H54 (cell line): ENCODE measurements around the gene KRT33A.
"Not testable (repeated sequence)": the region's sequence is repeated elsewhere in the genome, so short reads cannot be mapped to it uniquely, and the experiment has no call there.

Source experiments
- DNase-seq: peaks from one replicate; pipeline ENCODE4 v3.0.0; 2011; ENCODE audit warnings: low spot score, mixed read lengths; ENCODE audit not compliant: insufficient read length
- FAIRE-seq: peaks from 3 replicates; lab custom pipeline; 2011; peaks lifted over from hg19 to GRCh38; lab: Jason Lieb, UNC
- POLR2A ChIP-seq: IDR thresholded peaks from 2 replicates; pipeline ENCODE4 v1.6.1; 2011; ENCODE audit warnings: low read depth, mild to moderate bottlenecking, low read length

Gene KRT33A

DNA sequence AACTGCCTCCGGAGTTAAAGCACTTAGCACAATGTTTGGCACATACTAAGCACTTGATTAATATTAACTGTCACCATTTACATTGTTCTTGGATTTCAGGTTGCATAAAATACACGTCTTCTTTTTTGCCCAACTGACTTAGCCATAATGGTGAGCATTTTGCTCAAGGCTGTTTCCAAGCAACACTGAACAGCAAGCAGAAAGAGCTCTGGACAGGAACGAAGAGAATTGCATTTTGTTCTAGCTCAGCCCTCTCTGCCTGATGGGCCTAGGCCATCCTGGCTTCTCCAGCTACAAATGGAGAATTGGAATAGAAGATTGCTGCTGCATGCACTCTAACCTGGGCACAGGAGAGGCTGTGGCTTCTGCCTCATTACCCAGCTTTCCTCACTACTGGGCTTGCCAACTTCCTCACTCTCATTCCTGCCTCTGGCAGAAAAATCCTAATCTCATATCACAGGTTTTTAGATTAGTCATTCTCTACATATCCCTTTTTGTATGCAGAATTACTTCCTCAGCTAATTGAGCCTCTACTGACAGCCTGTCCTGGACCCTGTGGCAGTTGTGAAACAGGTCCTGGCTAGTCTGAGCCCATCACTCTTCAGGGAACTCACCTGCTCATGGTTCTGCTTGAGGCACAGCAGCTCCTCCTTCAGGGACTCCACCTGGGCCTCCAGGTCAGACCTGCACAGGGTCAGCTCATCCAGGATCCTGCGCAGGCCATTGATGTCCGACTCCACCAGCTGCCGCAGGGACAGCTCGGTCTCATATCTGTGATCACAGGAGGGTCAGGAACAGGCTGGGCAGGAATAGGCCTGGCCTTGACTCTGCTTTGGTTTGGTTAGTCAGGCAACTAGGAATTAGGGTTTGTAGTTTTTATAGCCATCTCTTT, 2.5 kb downstream of the KRT33A start:
- DNase-seq, result no peak
- no peak for TF ChIP-seq POLR2A
- no peak for FAIRE-seq

DNA sequence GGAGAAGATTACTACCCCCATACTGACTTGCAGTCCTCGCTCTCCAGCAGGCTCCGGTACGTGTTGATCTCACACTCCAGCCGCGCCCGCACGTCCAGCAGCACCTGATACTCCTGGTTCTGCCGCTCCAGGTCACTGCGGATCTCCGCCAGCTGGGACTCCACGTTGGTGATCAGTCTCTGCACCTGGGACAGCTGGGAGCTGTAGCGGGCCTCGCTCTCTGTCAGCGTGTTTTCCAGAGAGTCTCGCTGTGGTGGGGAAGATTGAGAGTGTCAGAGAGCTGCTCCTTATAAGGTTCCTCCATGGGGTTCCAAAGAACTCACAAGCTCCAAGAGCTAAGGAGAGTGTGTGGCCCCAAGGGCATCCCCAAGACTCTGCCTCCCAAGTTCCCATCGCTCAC, 4.2 kb downstream of the KRT33A start:
- DNase-seq, FAIRE-seq: not testable (repeated sequence)

DNA sequence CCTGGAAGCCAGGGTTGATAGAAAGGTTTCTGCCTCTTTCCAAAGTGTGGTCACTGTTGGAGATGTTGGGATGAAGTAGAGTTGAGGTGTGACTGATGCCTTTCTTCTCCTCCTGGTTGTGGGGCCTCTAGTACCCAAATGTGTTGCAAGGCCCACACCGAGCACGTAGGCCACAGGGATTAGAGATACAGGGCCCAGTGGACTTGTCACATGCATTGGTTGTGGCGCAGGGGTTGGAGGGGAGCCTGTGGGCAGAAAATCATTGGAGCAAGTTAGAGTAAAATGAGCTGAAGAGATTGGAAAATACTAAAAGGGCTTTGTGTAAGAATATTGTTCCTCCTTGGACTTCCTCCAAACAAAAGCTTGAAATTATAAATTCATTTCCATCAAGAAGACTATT, 4.6 kb downstream of the KRT33A start:
- no peak for TF ChIP-seq POLR2A
- FAIRE-seq, result no peak
- no peak for DNase-seq

DNA sequence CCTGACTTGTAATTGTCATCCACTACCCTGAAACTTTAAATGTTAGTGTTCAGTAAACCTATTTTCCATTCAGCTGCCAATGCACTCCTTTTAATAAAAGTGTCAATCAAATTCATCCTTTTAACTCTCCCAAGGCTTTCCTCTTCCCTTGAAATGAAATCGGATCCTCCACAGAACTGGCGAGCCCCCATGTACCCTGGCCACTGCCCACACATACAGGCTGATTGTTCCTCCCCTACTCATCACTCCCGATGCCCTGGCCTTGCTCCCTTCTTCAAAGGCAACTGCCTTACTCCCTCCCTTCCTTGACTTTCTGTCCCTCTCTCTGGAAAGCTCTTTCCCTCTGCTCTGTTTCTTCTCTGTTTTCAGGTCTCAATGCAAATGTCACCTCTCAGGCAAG, 7.6 kb downstream of the KRT33A start:
- no peak for TF ChIP-seq POLR2A
- DNase-seq (no peak), FAIRE-seq (no peak)

DNA sequence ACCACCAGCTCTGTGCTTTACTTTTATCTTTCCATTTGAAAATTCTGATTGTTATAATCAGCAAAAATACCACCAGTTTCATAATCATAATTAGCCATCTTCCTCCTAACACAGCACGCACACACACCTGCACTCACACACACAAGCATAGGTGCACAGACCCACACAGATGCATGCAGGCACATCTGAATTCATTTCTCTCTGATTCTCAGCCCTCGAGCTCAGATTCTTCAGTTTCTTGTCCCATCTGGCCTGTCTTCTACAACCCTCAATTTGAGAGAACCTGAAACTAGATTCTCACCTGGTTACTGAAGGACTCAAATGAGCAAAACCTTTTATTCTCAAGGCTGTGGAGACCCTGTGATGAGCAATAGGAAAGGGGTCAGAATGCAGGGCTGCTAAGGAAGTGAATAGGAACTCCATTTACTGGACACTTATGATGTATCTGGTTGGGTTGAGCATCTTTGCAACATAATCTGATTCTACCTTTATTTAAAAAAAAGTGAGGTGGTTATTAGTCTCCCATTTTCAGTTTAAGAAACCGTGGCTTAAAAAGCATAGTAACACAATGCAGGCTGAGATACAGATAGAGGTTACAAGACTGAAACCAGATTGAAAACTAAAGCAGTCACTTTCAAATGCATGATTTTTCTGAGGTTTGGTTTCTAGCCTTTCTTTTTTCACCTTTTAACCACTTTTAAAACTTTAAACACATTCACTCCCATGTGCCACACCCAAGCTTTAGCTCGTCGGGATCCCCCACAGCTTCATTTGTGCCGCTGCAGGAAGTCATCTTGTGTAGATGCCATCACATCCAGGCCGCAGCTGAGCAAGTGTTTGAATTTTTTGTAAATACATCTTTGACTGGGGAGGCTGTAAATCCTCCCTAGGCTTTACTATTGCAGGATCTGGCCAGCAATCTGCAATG, 9.4 kb downstream of the KRT33A start:
- no peak for TF ChIP-seq POLR2A
- DNase-seq (no peak), FAIRE-seq (no peak)

DNA sequence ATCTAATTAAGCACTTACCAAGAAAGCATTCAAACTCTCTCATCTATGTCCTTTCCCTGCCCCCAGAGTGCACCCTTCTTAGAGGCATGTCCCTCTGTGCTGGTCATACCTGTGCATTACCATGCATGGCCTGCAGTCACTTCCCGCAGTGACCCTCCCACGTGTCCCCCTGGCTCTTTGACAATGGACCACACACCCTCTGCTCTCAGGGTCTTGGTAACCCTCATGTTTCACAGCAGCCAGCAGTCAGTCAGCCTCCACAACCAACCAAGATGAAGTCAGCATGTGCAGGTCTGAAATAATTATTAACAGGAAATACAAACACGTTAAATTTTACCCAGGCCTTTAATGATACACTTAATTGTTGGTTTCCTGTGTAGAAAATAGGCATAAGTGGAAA, 10.1 kb downstream of the KRT33A start:
- DNase-seq (no peak), FAIRE-seq (no peak)
- TF ChIP-seq POLR2A, result no peak

DNA sequence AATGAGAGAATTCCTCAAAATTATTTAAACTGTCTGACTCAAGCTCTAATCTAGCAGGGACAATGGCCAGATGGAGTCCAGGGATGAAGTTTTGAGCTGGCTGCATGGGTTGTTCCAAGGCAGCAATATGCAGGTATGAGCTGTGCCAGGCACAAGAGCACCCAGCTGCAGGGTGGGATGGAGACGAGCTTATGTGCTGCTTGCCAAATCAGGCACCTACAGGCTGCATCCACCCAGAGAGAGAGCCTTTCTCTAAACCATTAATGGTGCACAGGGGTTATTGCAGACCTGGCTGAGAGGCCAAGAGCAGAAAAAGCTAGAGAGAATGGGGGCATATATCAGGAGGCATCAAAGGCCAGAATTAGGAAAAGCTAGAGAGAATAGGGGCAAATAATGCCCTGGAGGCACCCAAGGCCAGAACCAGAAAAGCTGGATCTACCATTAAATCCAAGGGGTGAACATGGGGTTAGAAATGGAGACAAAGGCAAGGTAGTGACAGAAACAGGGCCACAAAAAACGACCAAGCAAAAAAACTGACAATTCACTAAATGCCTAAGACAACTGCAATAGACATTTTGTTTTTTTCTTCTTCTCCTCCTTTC, 11.0 kb downstream of the KRT33A start:
- DNase-seq, result no peak
- no peak for FAIRE-seq
- no peak for TF ChIP-seq POLR2A

DNA sequence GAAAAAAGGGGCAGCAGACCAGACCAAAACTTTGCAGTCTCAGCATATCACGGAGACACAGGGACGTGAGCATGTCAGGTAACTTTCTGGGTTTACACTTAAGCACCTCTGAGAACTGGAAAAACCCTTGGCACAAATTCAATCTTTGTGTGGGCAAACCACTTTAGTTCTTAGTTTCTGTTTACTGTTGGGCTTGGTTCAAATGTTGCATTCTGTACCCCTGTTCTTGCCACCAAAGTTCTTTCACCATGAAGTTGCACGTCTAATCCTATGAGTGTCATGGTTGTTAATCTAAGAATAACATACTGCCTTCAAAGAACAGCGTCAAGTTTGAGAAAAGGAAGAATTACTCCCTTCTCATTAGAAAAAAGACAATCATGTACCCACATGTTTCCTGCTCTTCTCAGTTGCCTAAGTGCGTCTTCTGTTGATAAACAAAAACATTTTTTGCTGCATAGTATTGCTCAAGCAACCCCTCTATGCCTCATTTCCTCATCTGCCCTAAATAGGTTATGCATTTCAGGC, 11.6 kb downstream of the KRT33A start:
- FAIRE-seq (no peak), DNase-seq (no peak)
- TF ChIP-seq POLR2A, result no peak

DNA sequence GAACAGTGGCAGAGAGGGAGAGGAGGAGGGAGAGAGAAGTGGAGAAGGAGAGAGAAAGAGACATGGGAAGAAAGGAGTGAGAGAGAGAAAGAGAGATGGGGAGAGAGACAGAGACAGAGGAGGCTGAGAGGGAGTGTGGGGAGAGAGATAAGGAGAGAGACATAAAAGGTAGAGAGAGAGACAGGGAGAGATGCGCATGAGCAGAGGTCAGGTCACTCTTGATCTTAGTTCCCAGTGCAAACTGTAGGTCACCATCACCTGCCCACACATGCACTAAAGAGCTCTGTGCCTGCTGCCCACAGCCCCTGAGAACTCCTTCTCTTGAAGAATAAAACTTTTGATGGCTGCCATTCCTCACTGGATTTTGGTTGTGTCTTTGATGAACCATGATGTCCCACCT, 14.9 kb downstream of the KRT33A start:
- DNase-seq, result no peak
- no peak for TF ChIP-seq POLR2A
- FAIRE-seq, result no peak

DNA sequence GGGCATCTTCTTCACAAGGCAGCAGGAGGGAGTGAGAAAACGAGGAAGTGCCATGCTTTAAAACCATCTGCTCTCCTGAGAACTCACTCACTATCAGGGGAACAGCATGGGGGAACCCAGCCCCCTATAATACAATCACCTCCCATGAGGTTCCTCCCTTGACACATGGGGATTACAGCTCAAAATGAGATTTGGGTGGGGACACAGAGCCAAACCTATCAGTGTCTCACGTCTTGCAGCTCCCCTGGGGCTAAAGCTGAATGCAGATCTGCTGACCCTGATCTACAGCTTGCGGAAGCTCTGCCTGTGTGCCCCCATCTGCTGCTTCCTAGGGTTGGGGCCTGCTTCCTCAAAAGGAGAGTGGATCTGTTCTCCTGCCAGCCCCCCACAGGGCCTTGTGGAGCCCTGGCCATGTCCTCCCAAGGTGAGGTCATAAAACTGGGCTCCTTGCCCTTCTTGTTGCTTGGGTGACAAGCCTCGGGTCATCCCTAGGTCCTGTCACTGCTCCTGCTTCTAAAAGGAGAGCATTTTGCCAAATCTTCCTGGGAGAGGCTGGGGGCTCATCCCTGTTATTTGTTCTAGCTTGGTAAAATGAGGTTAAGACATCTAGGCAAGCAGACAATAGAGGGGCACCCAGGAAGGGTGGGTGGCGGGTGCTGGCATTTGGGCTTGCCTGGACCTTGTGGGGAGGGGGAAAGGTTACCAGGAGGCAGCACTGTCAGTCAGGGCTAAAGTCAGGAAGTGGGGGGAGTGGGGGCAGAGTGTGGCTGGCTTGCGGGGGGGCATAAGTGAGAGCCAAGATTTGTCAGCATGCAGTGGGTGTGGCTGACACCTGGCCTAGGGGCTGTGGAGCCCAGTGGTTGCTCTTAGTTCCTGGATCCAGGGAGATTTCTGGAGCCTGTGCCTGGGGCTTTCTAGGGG, 16.0 kb downstream of the KRT33A start:
- FAIRE-seq, result no peak
- DNase-seq, result no peak
- no peak for TF ChIP-seq POLR2A

DNA sequence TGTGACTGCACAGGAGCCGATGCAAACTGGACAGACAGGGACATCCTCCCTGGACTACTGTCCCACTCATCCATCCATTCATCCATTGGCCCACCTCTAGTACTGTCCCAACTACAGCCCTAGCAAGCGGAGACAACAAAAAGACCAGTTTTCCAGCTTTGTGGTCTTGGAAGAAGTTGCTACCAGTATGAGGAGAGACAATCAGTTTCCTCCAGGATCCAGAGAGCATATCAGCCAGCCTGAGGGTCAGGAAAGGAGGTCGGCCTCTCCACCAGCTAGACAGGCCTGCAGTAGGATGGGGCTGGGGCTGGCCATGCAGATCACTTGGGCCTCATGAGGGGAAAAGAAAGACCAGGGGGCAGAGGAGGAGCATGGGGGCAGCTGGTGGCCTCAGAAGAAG, 16.8 kb downstream of the KRT33A start:
- DNase-seq (no peak), FAIRE-seq (no peak)
- TF ChIP-seq POLR2A, result no peak

DNA sequence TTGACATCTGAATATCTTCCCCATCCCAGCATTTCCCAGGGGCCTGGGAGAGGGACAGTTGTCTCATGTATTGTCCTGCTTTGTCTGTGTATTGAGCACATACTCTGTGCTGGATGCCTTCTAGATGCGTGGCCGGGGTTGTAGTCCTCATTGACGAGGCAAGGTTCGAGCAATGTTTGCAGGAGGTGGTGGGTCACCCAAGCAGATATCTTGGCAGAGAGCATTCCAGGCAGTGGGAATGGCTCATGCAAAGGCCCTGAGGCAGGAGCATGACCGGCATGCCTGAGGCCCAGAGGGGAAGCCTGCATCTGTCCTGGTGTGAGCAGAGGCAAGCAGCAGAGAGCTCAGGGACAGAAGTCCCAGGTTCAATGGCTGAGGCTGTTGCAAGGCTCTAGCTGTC, 17.5 kb downstream of the KRT33A start:
- FAIRE-seq, result no peak

DNA sequence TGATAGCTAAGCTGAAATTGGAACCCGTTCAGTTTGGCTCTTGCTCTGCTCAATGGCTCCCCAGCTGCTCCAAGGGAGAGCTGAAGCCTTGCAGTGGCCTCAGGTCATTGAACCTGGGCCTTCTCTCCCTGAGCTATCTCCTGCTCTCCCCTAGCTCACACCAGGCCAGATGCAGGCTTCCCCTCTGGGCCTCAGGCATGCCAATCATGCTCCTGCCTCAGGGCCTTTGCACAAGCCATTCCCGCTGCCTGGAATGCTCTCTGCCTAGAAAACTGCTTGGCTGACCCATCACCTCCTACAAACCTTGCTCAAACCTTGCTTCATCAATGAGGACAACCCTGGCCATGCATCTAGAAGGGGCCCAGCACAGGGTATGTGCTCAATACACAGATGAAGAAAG, 18.4 kb downstream of the KRT33A start:
- no peak for DNase-seq
- FAIRE-seq, result no peak
- no peak for TF ChIP-seq POLR2A

More for the DNA sequence above, 17.5 kb downstream of the KRT33A start:
- no peak for TF ChIP-seq POLR2A
- no peak for DNase-seq
